Mesendoderm (in vitro differentiated cells): ENCODE data around the gene KIF1A.
"Not testable (repeated sequence)": the region's sequence is repeated elsewhere in the genome, so short reads cannot be mapped to it uniquely, and the experiment has no call there.

Experiments
- DNase-seq: peaks from one replicate; pipeline ENCODE4 v3.0.0; 2013
- H2AK5ac ChIP-seq: 2 replicates; pipeline ENCODE4 v1.6.1; 2013; ENCODE audit warnings: low read length, inconsistent platforms
- H2BK120ac ChIP-seq: 2 replicates; pipeline ENCODE4 v1.6.1; 2013; ENCODE audit warnings: low read depth, mild to moderate bottlenecking, low read length, moderate library complexity, mixed read lengths
- H2BK15ac ChIP-seq: replicated peaks from 2 replicates; pipeline ENCODE4 v1.6.1; 2013; ENCODE audit warnings: low read depth, mild to moderate bottlenecking, moderate library complexity
- H2BK5ac ChIP-seq: 2 replicates; pipeline ENCODE4 v1.6.1; 2013; ENCODE audit warnings: low read length, inconsistent platforms
- H3K18ac ChIP-seq: 2 replicates; pipeline ENCODE4 v1.6.1; 2013; ENCODE audit warnings: mild to moderate bottlenecking, low read length, mixed read lengths
- H3K23ac ChIP-seq: one replicate; pipeline ENCODE4 v1.6.1; 2013; ENCODE audit warnings: low read length
- H3K27ac ChIP-seq: 2 replicates; pipeline ENCODE4 v1.5.1; 2013; ENCODE audit warnings: low read depth, mild to moderate bottlenecking, inconsistent platforms, low read length, moderate library complexity
- H3K27me3 ChIP-seq: 2 replicates; pipeline ENCODE4 v1.6.1; 2013; ENCODE audit warnings: low read length, control low read depth, mild to moderate bottlenecking, inconsistent platforms; ENCODE audit not compliant: insufficient read depth, poor library complexity
- H3K36me3 ChIP-seq: 2 replicates; pipeline ENCODE4 v1.6.1; 2013; ENCODE audit warnings: low read length, inconsistent platforms; ENCODE audit not compliant: control insufficient read depth, insufficient read depth
- H3K4ac ChIP-seq: one replicate; pipeline ENCODE4 v1.6.1; 2013; ENCODE audit warnings: low read depth, mild to moderate bottlenecking, low read length, moderate library complexity
- H3K4me1 ChIP-seq: 2 replicates; pipeline ENCODE4 v1.6.1; 2013; ENCODE audit warnings: low read depth, low read length, inconsistent platforms; ENCODE audit not compliant: control insufficient read depth
- H3K4me2 ChIP-seq: 2 replicates; pipeline ENCODE4 v1.6.1; 2013; ENCODE audit warnings: low read length
- H3K4me3 ChIP-seq: 2 replicates; pipeline ENCODE4 v1.5.1; 2013; ENCODE audit warnings: mild to moderate bottlenecking, low read length
- H3K56ac ChIP-seq: one replicate; pipeline ENCODE4 v1.6.1; 2013; ENCODE audit warnings: low read length
- H3K79me1 ChIP-seq: 2 replicates; pipeline ENCODE4 v1.6.1; 2013; ENCODE audit warnings: low read length, inconsistent platforms
- H3K79me2 ChIP-seq: 2 replicates; pipeline ENCODE4 v1.6.1; 2013; ENCODE audit warnings: mild to moderate bottlenecking, low read length; ENCODE audit not compliant: control insufficient read depth, insufficient read depth
- H3K9ac ChIP-seq: 2 replicates; pipeline ENCODE4 v1.6.1; 2013; ENCODE audit warnings: low read length, inconsistent platforms
- H4K5ac ChIP-seq: one replicate; pipeline ENCODE4 v1.6.1; 2013; ENCODE audit warnings: low read length
- H4K8ac ChIP-seq: one replicate; pipeline ENCODE4 v1.6.1; 2013; ENCODE audit warnings: low read depth, mild to moderate bottlenecking, control low read depth, low read length, moderate library complexity
- WGBS: extraction: QIAGEN DNeasy Blood & Tissue Kit; methylation state at CpG from one replicate; pipeline ENCODE4 v1.1.7; 2013; ENCODE audit warnings: low lambda C conversion rate, missing lambda C conversion rate; ENCODE audit not compliant: insufficient coverage; ENCODE audit errors: extremely low coverage; 5-methylcytosine and 5-hydroxymethylcytosine counted together

The KIF1A gene

DNA sequence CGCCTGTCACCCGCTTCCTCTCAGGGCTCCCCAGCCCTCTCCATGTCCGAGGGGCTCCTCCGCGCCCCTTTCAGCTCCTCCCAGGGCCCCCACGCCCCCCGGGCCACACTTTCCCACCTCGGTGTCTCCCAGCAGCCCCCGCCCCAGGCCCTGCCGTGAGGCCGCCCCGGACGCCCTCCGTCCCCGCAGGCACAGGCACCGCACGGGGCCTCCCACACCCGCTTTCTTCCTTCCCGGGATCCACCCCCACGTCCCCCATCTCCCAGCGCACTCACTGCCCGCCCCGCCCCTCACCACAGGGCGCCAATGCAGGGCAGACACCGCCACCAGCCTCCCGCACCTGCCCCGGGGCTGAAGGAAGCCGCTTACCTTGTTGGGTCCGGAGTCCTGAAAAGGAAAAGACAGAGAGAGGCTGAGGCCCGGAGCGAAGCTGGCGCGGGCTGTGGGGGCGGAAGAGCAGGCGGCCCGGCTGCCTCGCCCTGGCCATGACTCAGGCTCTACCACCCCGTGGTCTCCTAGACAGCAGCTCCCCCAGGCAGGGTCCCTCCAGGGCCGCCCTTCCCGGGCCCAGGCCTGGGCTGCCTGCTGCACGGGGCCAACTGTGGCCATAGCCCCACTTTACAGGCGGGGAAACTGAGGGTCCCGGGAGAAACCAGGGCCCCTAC, 37.7 kb downstream of the KIF1A start:
- Histone ChIP-seq H3K4me1 (no peaks in the 10 kb centered on the region), H2BK5ac (no peak overlapping the region), H3K27ac (no peak overlapping the region), H4K5ac (no peak overlapping the region), H3K9ac (no peak overlapping the region), H3K23ac (no peak overlapping the region), H3K36me3 (peaks cover 3% of the 10 kb centered on the region), H3K79me1 (no peaks in the 10 kb centered on the region), H3K27me3 (no peaks in the 10 kb centered on the region), H3K79me2 (no peaks in the 10 kb centered on the region), H2BK120ac (no peak overlapping the region), H3K18ac (no peak overlapping the region), H3K56ac (no peak overlapping the region), H2AK5ac (no peak overlapping the region), H3K4me2 (no peak overlapping the region), H3K4ac (no peak overlapping the region), H4K8ac (no peak overlapping the region), H2BK15ac (no peak overlapping the region), H3K4me3 (no peak overlapping the region)
- DNase-seq = no peak
- no CpG with 5 or more reads among the region's 43 CpGs for WGBS

DNA sequence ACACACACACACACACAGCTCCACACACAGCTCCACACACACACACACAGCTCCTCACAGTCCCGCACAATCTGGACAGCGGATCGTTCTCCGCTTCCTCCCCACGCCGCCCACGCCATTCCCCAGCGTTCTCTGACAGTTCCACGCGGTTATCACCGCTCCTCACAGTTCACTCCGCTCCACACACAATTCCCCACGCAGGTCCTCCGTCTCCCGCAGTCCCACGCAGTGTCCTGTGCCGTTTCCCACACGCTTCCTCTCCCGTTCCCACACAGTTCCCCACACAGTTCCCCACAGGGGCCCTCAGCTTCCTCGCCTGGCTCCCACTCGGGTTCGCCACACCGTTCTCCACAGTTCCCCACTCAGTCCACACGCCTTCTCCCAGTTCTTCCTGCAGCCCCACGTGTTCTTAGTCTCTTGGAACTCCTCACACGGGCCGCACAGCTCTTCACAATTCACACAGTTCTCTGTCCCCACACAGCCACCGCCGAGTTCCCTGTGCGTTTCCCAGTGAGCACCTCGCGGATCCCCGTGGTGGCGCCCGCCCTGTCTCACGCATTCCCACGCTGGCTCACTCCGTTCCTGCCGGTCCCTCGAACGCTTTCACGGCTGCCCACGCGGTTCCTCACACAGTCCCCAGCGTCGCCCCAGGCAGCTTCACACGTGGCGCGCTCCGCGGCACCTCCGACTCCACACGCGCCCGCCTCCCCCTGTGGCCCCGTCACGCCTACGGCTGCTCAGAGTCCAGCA, 38.4 kb downstream of the KIF1A start:
- H3K79me2 ChIP-seq = no peaks in the 10 kb centered on the region
- no peak overlapping the region for H2BK120ac ChIP-seq
- no peaks in the 10 kb centered on the region for H3K27me3 ChIP-seq
- H2BK5ac ChIP-seq = no peak overlapping the region
- H3K18ac ChIP-seq = no peak overlapping the region
- no peaks in the 10 kb centered on the region for H3K4me1 ChIP-seq
- no peak overlapping the region for H3K4me2 ChIP-seq
- no peak overlapping the region for H2BK15ac ChIP-seq
- no peak overlapping the region for H4K5ac ChIP-seq
- no peak overlapping the region for H3K27ac ChIP-seq
- H3K79me1 ChIP-seq = no peaks in the 10 kb centered on the region
- no peak overlapping the region for H3K4me3 ChIP-seq
- H3K9ac ChIP-seq = no peak overlapping the region
- H4K8ac ChIP-seq = no peak overlapping the region
- peaks cover 3% of the 10 kb centered on the region for H3K36me3 ChIP-seq
- no peak for DNase-seq
- no peak overlapping the region for H3K56ac ChIP-seq
- H3K23ac ChIP-seq = no peak overlapping the region
- no peak overlapping the region for H3K4ac ChIP-seq
- no CpG with 5 or more reads among the region's 58 CpGs for WGBS
- no peak overlapping the region for H2AK5ac ChIP-seq

- no peak overlapping the region for H3K4me3 ChIP-seq
- no peak overlapping the region for H2BK15ac ChIP-seq
- H3K4me1 ChIP-seq = no peaks in the 10 kb centered on the region
- H3K9ac ChIP-seq = no peak overlapping the region
- H4K8ac ChIP-seq = no peak overlapping the region
- no peak overlapping the region for H3K56ac ChIP-seq
- H3K36me3 ChIP-seq = peaks cover 2% of the 10 kb centered on the region
- H2BK120ac ChIP-seq = no peak overlapping the region
- H3K79me2 ChIP-seq = no peaks in the 10 kb centered on the region
- WGBS = no CpG with 5 or more reads among the region's 39 CpGs
- no peak overlapping the region for H3K18ac ChIP-seq
- no peaks in the 10 kb centered on the region for H3K79me1 ChIP-seq
- H3K4me2 ChIP-seq = no peak overlapping the region
- H2BK5ac ChIP-seq = no peak overlapping the region
- DNase-seq = no peak
- no peak overlapping the region for H3K4ac ChIP-seq
- no peak overlapping the region for H3K27ac ChIP-seq
- no peaks in the 10 kb centered on the region for H3K27me3 ChIP-seq
- H3K23ac ChIP-seq = no peak overlapping the region
- no peak overlapping the region for H2AK5ac ChIP-seq
- no peak overlapping the region for H4K5ac ChIP-seq
These were observed 39.9 kb downstream of the KIF1A start for GRCh38 chr2:240780023-240780700.

DNA sequence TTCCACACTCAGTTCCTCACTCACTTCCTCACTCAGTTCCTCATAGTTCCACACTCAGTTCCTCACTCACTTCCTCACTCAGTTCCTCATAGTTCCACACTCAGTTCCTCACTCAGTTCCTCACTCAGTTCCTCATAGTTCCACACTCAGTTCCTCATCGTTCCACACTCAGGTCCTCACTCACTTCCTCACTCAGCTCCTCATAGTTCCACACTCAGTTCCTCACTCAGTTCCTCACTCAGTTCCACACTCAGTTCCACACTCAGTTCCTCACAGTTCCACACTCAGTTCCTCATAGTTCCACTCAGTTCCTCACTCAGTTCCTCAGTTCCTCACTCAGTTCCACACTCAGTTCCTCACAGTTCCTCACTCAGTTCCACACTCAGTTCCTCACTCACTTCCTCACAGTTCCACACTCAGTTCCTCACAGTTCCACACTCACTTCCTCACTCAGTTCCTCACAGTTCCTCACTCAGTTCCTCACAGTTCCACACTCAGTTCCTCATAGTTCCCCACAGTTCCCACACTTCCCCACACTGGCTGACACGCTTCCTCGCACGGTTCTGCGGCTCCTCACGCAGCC, 40.7 kb downstream of the KIF1A start:
- not testable (repeated sequence) for H2BK5ac ChIP-seq, H3K27ac ChIP-seq, DNase-seq, H2BK15ac ChIP-seq, H3K18ac ChIP-seq, H3K36me3 ChIP-seq, H3K27me3 ChIP-seq, H3K79me2 ChIP-seq, H3K4me1 ChIP-seq, H2AK5ac ChIP-seq, H3K9ac ChIP-seq, H3K4me2 ChIP-seq, H3K4ac ChIP-seq, H4K5ac ChIP-seq, H2BK120ac ChIP-seq, H3K56ac ChIP-seq, H3K23ac ChIP-seq, H3K4me3 ChIP-seq, H4K8ac ChIP-seq, H3K79me1 ChIP-seq
- no CpG with 5 or more reads among the region's 6 CpGs for WGBS

DNA sequence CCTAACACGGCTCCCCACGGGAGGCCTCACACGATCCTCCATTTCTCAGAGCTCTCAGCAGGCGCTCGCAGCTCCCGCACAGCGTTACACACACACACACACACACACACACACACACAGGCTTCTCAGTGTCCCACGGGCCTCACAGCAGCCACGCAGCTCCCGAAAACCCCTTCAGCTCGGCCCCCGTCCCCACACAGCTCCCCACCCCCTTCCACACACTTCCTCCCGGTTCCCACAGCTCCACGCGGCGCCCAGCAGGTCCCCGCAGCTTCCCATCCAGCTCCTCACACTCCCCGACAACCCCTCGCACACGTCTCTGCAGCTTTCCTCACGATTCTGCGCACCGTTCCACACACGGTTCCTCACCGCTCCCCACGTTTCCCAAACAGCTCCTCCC, 41.6 kb downstream of the KIF1A start:
- no CpG with 5 or more reads among the region's 26 CpGs for WGBS
- Histone ChIP-seq H3K4me2 (no peak overlapping the region), H3K4me3 (no peak overlapping the region), H3K4ac (no peak overlapping the region), H2BK120ac (no peak overlapping the region), H3K56ac (peak overlapping the region; percentile 15), H3K79me1 (no peaks in the 10 kb centered on the region), H3K27ac (no peak overlapping the region), H2AK5ac (no peak overlapping the region), H3K36me3 (peaks cover 3% of the 10 kb centered on the region), H3K79me2 (no peaks in the 10 kb centered on the region), H3K27me3 (no peaks in the 10 kb centered on the region), H2BK5ac (no peak overlapping the region), H3K9ac (no peak overlapping the region), H3K18ac (no peak overlapping the region), H3K4me1 (no peaks in the 10 kb centered on the region), H4K8ac (no peak overlapping the region), H4K5ac (no peak overlapping the region), H2BK15ac (no peak overlapping the region), H3K23ac (no peak overlapping the region)
- no peak for DNase-seq
